SK-N-SH (cell line): Measurements from ENCODE around the gene PNO1. TPM values are rescaled to one million over a fixed set of nuclear protein-coding genes. Genes with fewer than 3 reads are reported as not detected.

ENCODE experiments used
- CTCF ChIA-PET: fragments of 300-600, 350-600 bp; formaldehyde crosslinking; extraction: SDS; loops from one replicate; lab custom pipeline; 2021; lab: Yijun Ruan, JAX
- POLR2A ChIA-PET: fragments of 350-600 bp; sonication (Branson Sonifier 250); formaldehyde crosslinking; extraction: SDS; loops from one replicate; lab custom pipeline; 2020; ENCODE audit warnings: antibody characterized with exemption, inconsistent platforms; lab: Yijun Ruan, JAX
- DNase-seq: peaks from one replicate; pipeline ENCODE4 v3.0.0; 2012
- H2AFZ ChIP-seq: fragments of 200-600 bp; sonication (generic); 2 replicates; pipeline ENCODE4 v1.8.1; 2016; ENCODE audit warnings: antibody characterized with exemption, mild to moderate bottlenecking, low read depth
- H3F3A ChIP-seq: fragments of 200-600 bp; sonication (generic); replicated peaks from 2 replicates; pipeline ENCODE3; 2016; ENCODE audit warnings: antibody characterized with exemption, mild to moderate bottlenecking; ENCODE audit not compliant: insufficient read depth
- H3K27ac ChIP-seq, 2 experiments: fragments of 200-500 bp in 1 of 2; fragments of 200-600 bp in 1 of 2; sonication (Bioruptor generic) in 1 of 2; sonication (generic), shearing (Covaris generic) in 1 of 2; 2 replicates each; pipeline versions ENCODE4 v1.5.1 to v1.6.1; 2014 to 2016; ENCODE audit warnings: low read depth in 2 of 2, inconsistent platforms in 1 of 2, low read length in 1 of 2, mild to moderate bottlenecking in 1 of 2, mixed read lengths in 1 of 2
- H3K27me3 ChIP-seq: fragments of 200-600 bp; sonication (generic), shearing (Covaris generic); 2 replicates; pipeline ENCODE4 v1.6.1; 2016; ENCODE audit warnings: mixed run types; ENCODE audit not compliant: insufficient read depth
- H3K36me3 ChIP-seq, 2 experiments: fragments of 200-500 bp in 1 of 2; fragments of 200-600 bp in 1 of 2; sonication (Bioruptor generic) in 1 of 2; sonication (generic) in 1 of 2; replicated peaks in 1 of 2; 2 replicates each; pipeline versions ENCODE3 to v1.5.1; 2014 to 2016; ENCODE audit warnings: low read length in 1 of 2, mild to moderate bottlenecking in 1 of 2; ENCODE audit not compliant: insufficient read depth in 2 of 2, control insufficient read depth in 1 of 2
- H3K4me1 ChIP-seq, 2 experiments: fragments of 200-500 bp in 1 of 2; fragments of 200-600 bp in 1 of 2; sonication (Bioruptor generic) in 1 of 2; sonication (generic), shearing (Covaris generic) in 1 of 2; 2 replicates each; pipeline versions ENCODE4 v1.5.1 to v1.6.1; 2014 to 2016; ENCODE audit warnings: low read depth in 1 of 2, low read length in 1 of 2, mixed run types in 1 of 2; ENCODE audit not compliant: insufficient read depth in 2 of 2, control insufficient read depth in 1 of 2
- H3K4me2 ChIP-seq: fragments of 200-600 bp; sonication (generic), shearing (Covaris generic); 2 replicates; pipeline ENCODE4 v1.6.1; 2017; ENCODE audit warnings: mixed run types
- H3K4me3 ChIP-seq, 2 experiments: fragments of 200-500 bp in 1 of 2; fragments of 200-600 bp in 1 of 2; sonication (Bioruptor generic) in 1 of 2; sonication (generic), shearing (Covaris generic) in 1 of 2; 2 replicates each; pipeline versions ENCODE4 v1.5.1 to v1.8.1; 2014 to 2016; ENCODE audit warnings: low read depth in 2 of 2, inconsistent platforms in 1 of 2, low read length in 1 of 2, mild to moderate bottlenecking in 1 of 2, mixed read lengths in 1 of 2, moderate library complexity in 1 of 2
- H3K79me2 ChIP-seq: fragments of 200-600 bp; sonication (generic); 2 replicates; pipeline ENCODE4 v1.8.1; 2017; ENCODE audit warnings: mild to moderate bottlenecking; ENCODE audit not compliant: insufficient read depth
- H3K9ac ChIP-seq: fragments of 200-600 bp; sonication (generic); 2 replicates; pipeline ENCODE4 v1.6.1; 2017; ENCODE audit warnings: mixed run types
- H3K9me2 ChIP-seq: fragments of 200-600 bp; sonication (generic); 2 replicates; pipeline ENCODE4 v1.6.1; 2017; ENCODE audit warnings: mixed run types
- H3K9me3 ChIP-seq: fragments of 200-600 bp; sonication (generic); 2 replicates; pipeline ENCODE4 v1.6.1; 2017; ENCODE audit warnings: mixed run types, mild to moderate bottlenecking, moderate library complexity
- H4K20me1 ChIP-seq: fragments of 200-600 bp; sonication (generic); 2 replicates; pipeline ENCODE4 v1.6.1; 2017; ENCODE audit warnings: mild to moderate bottlenecking, mixed run types; ENCODE audit not compliant: insufficient read depth
- CHD2 ChIP-seq: fragments of 150-350 bp; IDR thresholded peaks from 2 replicates; pipeline ENCODE4 v1.6.1; 2018; ENCODE audit warnings: low read length; ENCODE audit not compliant: partially characterized antibody
- EP300 ChIP-seq, 2 experiments: IDR thresholded peaks; 2 replicates each; pipeline versions ENCODE4 v1.4.0 to v1.6.1; 2012; ENCODE audit warnings: borderline replicate concordance in 1 of 2, low read depth in 1 of 2, low read length in 1 of 2
- FOSL2 ChIP-seq: IDR thresholded peaks from 2 replicates; pipeline ENCODE4 v1.4.0; 2012; ENCODE audit warnings: low read depth, mild to moderate bottlenecking, moderate library complexity, borderline replicate concordance
- FOXM1 ChIP-seq: IDR thresholded peaks from 2 replicates; pipeline ENCODE4 v1.4.0; 2012; ENCODE audit warnings: low read depth, mild to moderate bottlenecking
- GABPA ChIP-seq: IDR thresholded peaks from 2 replicates; pipeline ENCODE4 v1.4.0; 2012; ENCODE audit warnings: low read depth, mild to moderate bottlenecking
- NFIC ChIP-seq: IDR thresholded peaks from 2 replicates; pipeline ENCODE4 v1.4.0; 2012; ENCODE audit warnings: borderline replicate concordance
- NRF1 ChIP-seq: IDR thresholded peaks from 2 replicates; pipeline ENCODE4 v1.6.1; 2012; ENCODE audit warnings: low read depth, mild to moderate bottlenecking, low read length
- RAD21 ChIP-seq: IDR thresholded peaks from 2 replicates; pipeline ENCODE4 v1.6.1; 2012; ENCODE audit warnings: mild to moderate bottlenecking, low read length
- RXRA ChIP-seq: IDR thresholded peaks from 2 replicates; pipeline ENCODE4 v1.4.0; 2012; ENCODE audit warnings: low read depth, mild to moderate bottlenecking, borderline replicate concordance
- SIN3A ChIP-seq: IDR thresholded peaks from 2 replicates; pipeline ENCODE4 v1.6.1; 2012; ENCODE audit warnings: low read depth, mild to moderate bottlenecking, low read length, moderate library complexity, borderline replicate concordance
- SMC3 ChIP-seq: IDR thresholded peaks from 2 replicates; pipeline ENCODE4 v1.6.1; 2012; ENCODE audit warnings: low read depth, low read length, improper control_type of control experiment
- TAF1 ChIP-seq: IDR thresholded peaks from 2 replicates; pipeline ENCODE4 v1.6.1; 2012; ENCODE audit warnings: low read depth, mild to moderate bottlenecking, low read length, moderate library complexity, borderline replicate concordance
- TCF12 ChIP-seq: IDR thresholded peaks from 2 replicates; pipeline ENCODE4 v1.4.0; 2012
- YY1 ChIP-seq: IDR thresholded peaks from 2 replicates; pipeline ENCODE4 v1.4.0; 2012; ENCODE audit warnings: low read depth, mild to moderate bottlenecking
- WGBS: methylation state at CpG from one replicate; pipeline ENCODE4 v1.1.6; 2017; ENCODE audit warnings: low lambda C conversion rate; 5-methylcytosine and 5-hydroxymethylcytosine counted together
- polyA plus RNA-seq, 3 experiments: library from polyadenylated mRNA; depleted of rRNA; stranded (reverse); fragments of >200 nt; gene quantifications; 2 replicates each; pipeline ENCODE4 v1.2.3, GENCODE V29; 2012
- TF ChIP-seq, protein P1 (sequence below): fragments of 200-600 bp; sonication (generic); IDR thresholded peaks from 2 replicates; pipeline ENCODE4 v1.6.1; 2017; ENCODE audit warnings: antibody characterized with exemption, mild to moderate bottlenecking, moderate library complexity
- TF ChIP-seq, protein P2 (sequence below): fragments of 150-350 bp; IDR thresholded peaks from 2 replicates; pipeline ENCODE4 v1.6.1; 2016; ENCODE audit warnings: mild to moderate bottlenecking, low read depth, low read length
- TF ChIP-seq, protein P3 (sequence below): IDR thresholded peaks from 2 replicates; pipeline ENCODE4 v1.4.0; 2012; ENCODE audit warnings: low read depth, borderline replicate concordance
- TF ChIP-seq, protein P4 (sequence below): IDR thresholded peaks from 2 replicates; pipeline ENCODE4 v1.4.0; 2012; ENCODE audit warnings: low read depth
- TF ChIP-seq, protein P5 (sequence below): IDR thresholded peaks from 2 replicates; pipeline ENCODE4; 2012

Gene PNO1
- polyA plus RNA-seq, 1 of the 3 experiments (the other 2 are of a cell fraction), result 20.6 TPM

DNA sequence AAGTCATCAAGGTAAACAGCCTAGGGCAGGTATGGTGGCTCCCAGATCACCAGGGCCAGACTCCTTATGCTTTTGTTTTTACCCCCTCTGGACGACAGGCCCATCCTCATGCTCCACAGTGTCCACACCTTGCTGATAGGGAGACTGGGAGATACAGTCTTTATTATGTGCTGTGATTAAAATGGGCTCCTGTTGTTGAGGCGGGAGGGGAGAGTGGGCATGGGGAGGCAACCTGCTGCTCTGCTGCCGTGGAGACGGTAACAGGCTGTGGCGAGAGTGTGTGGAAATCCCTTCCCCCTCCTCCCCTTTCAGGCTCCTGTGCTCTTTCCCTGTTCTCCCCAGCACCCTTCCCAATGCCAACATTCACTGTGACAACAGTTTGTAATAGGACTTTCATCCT, 38.2 kb upstream of the PNO1 start:
- H3F3A ChIP-seq, result no peaks in the 10 kb centered on the region
- POLR2A ChIA-PET, result no interaction called here
- H3K27me3 ChIP-seq, result no peaks in the 10 kb centered on the region
- WGBS, result 92% methylated on average over 5 of the region's 5 CpGs
- H3K9me3 ChIP-seq, result no peaks in the 10 kb centered on the region
- no peak for DNase-seq
- no peak overlapping the region for H3K9ac ChIP-seq
- no peak overlapping the region for H3K27ac ChIP-seq
- no peak overlapping the region for H2AFZ ChIP-seq
- no peak overlapping the region for H3K4me2 ChIP-seq
- peaks cover 0 to 9% of the 10 kb centered on the region in 2 experiments; a peak in 1 of 4 replicates for H3K4me1 ChIP-seq
- H4K20me1 ChIP-seq, result no peaks in the 10 kb centered on the region
- TF ChIP-seq RXRA, result no peak
- no peak for TF ChIP-seq GABPA
- TF ChIP-seq SMC3, result no peak
- TF ChIP-seq NRF1, result no peak
- no peak for TF ChIP-seq FOXM1
- no peak for TF ChIP-seq NFIC
- no peak for TF ChIP-seq FOSL2
- TF ChIP-seq, protein P1, sequence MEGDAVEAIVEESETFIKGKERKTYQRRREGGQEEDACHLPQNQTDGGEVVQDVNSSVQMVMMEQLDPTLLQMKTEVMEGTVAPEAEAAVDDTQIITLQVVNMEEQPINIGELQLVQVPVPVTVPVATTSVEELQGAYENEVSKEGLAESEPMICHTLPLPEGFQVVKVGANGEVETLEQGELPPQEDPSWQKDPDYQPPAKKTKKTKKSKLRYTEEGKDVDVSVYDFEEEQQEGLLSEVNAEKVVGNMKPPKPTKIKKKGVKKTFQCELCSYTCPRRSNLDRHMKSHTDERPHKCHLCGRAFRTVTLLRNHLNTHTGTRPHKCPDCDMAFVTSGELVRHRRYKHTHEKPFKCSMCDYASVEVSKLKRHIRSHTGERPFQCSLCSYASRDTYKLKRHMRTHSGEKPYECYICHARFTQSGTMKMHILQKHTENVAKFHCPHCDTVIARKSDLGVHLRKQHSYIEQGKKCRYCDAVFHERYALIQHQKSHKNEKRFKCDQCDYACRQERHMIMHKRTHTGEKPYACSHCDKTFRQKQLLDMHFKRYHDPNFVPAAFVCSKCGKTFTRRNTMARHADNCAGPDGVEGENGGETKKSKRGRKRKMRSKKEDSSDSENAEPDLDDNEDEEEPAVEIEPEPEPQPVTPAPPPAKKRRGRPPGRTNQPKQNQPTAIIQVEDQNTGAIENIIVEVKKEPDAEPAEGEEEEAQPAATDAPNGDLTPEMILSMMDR, result no peak
- no peak for TF ChIP-seq EP300 (IDR thresholded peaks at IDR 0.05; ENCODE audit: borderline replicate concordance in 1 of 2, low read depth in 1 of 2, low read length in 1 of 2)
- TF ChIP-seq TAF1, result no peak
- no peak for TF ChIP-seq CHD2
- TF ChIP-seq, protein P2, sequence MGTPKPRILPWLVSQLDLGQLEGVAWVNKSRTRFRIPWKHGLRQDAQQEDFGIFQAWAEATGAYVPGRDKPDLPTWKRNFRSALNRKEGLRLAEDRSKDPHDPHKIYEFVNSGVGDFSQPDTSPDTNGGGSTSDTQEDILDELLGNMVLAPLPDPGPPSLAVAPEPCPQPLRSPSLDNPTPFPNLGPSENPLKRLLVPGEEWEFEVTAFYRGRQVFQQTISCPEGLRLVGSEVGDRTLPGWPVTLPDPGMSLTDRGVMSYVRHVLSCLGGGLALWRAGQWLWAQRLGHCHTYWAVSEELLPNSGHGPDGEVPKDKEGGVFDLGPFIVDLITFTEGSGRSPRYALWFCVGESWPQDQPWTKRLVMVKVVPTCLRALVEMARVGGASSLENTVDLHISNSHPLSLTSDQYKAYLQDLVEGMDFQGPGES, result no peak
- CTCF ChIA-PET, result interaction anchor here (2.0 to 4.6 kb wide), 3 partner anchors 164 to 173 kb away, joined by 5 to 76 read pairs (median 47); no protein-coding TSS in a partner anchor
- no peaks in the 10 kb centered on the region for H3K79me2 ChIP-seq
- no peak overlapping the region for H3K4me3 ChIP-seq
- H3K36me3 ChIP-seq, result no peaks in the 10 kb centered on the region
- no peaks in the 10 kb centered on the region for H3K9me2 ChIP-seq

DNA sequence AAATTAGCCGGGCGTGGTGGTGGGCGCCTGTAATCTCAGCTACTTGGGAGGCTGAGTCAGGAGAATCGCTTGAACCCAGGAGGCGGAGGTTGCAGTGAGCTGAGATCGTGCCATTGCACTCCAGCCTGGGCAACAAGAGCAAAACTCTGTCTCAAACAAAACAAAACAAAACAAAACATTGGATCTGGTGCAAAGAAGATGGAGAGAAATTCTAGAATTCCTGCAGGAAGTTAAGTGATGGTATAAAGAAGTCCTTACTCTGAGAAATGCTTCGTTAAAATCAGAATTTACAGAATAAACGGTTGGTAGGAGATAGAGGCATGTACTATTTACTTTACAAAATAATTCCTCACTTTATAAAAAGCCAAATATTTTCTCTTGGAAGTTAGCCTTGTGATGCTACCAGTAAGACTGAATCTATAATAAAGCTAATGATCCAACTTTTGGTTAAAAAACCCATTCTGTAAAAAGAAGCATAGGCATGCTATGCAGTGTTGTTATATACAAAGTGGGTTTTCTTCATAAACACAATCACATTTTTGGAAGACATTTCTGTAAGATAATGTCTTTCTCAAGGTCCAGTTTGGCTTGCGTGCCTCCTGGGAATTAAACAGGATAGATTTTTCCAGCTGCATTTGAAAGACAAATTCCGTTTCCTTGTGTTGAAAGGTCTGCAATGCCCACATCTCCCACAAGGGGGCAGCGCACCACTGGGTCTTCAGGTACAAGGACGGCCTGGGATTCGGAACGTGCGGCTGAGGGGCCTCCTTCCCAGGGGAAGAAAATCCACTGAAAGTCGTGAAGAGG, 35.6 kb upstream of the PNO1 start:
- Histone ChIP-seq H3K36me3 (no peaks in the 10 kb centered on the region), H3K9ac (no peak overlapping the region), H3K4me1 (peaks cover 0 to 9% of the 10 kb centered on the region in 2 experiments; a peak in 1 of 4 replicates), H3K4me3 (peak overlapping the region in 1 of 2 experiments; percentile 47; a peak in 1 of 4 replicates), H3K27me3 (no peaks in the 10 kb centered on the region), H2AFZ (peak overlapping the region; percentile 83), H4K20me1 (no peaks in the 10 kb centered on the region), H3K4me2 (peak overlapping the region; percentile 22; the same call in 1 of the 2 replicates), H3K9me3 (no peaks in the 10 kb centered on the region), H3K79me2 (no peaks in the 10 kb centered on the region), H3K27ac (no peak overlapping the region), H3F3A (no peaks in the 10 kb centered on the region), H3K9me2 (no peaks in the 10 kb centered on the region)
- DNase-seq, result peak; percentile 73
- POLR2A ChIA-PET, result interaction anchor here (0.7 to 1.5 kb wide), 2 partner anchors 54 to 59 kb away, joined by 3 read pairs; partner anchors contain the start of gene C1D
- WGBS, result 57% methylated on average over 11 of the region's 16 CpGs
- CTCF ChIA-PET, result interaction anchor here (0.5 to 4.6 kb wide), 66 partner anchors 9 to 322 kb away, joined by 3 to 76 read pairs (median 4); partner anchors contain the start of gene PNO1
- TF ChIP-seq SIN3A (no peak), TCF12 (no peak), SMC3 (peak; percentile 86), RAD21 (peak; percentile 93), YY1 (no peak)
- TF ChIP-seq, protein P1, result peak; percentile 97
- TF ChIP-seq, protein P3, sequence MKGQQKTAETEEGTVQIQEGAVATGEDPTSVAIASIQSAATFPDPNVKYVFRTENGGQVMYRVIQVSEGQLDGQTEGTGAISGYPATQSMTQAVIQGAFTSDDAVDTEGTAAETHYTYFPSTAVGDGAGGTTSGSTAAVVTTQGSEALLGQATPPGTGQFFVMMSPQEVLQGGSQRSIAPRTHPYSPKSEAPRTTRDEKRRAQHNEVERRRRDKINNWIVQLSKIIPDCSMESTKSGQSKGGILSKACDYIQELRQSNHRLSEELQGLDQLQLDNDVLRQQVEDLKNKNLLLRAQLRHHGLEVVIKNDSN, result no peak
- TF ChIP-seq, protein P4, sequence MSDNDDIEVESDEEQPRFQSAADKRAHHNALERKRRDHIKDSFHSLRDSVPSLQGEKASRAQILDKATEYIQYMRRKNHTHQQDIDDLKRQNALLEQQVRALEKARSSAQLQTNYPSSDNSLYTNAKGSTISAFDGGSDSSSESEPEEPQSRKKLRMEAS, result peak; percentile 32; the same call in 1 of the 2 replicates
- TF ChIP-seq, protein P5, sequence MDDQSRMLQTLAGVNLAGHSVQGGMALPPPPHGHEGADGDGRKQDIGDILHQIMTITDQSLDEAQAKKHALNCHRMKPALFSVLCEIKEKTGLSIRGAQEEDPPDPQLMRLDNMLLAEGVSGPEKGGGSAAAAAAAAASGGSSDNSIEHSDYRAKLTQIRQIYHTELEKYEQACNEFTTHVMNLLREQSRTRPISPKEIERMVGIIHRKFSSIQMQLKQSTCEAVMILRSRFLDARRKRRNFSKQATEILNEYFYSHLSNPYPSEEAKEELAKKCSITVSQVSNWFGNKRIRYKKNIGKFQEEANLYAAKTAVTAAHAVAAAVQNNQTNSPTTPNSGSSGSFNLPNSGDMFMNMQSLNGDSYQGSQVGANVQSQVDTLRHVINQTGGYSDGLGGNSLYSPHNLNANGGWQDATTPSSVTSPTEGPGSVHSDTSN, result no peak
